Activated B cell treated with CpG ODN at 0.5 μM for 24 hours (primary cell): ENCODE data around the gene C14orf93. TPM values are rescaled to one million over a fixed set of nuclear protein-coding genes. Genes with fewer than 3 reads are reported as not detected.
"Not testable (repeated sequence)": the region's sequence is repeated elsewhere in the genome, so short reads cannot be mapped to it uniquely, and the experiment has no call there.

ENCODE experiments used
- ATAC-seq: fragments of 200-7000 bp; cut with Tn5 transposase; one replicate; pipeline ENCODE4 v1.10.0; 2021; ENCODE audit warnings: low read depth, mild to moderate bottlenecking, moderate library complexity
- CTCF ChIA-PET: fragments of 350-600 bp; sonication (Branson Sonifier 250); formaldehyde crosslinking; loops from one replicate; lab custom pipeline; 2021; ENCODE audit warnings: antibody characterized with exemption; lab: Charles Lee
- POLR2A ChIA-PET: fragments of 350-600 bp; sonication (Branson Sonifier 250); formaldehyde crosslinking; loops from one replicate; lab custom pipeline; 2021; ENCODE audit warnings: antibody characterized with exemption; lab: Charles Lee
- DNase-seq: peaks from one replicate; pipeline ENCODE4 v3.0.0; 2022
- H3K27ac Mint-ChIP-seq: one replicate; pipeline ENCODE4 v1.8.0; 2020; ENCODE audit warnings: mixed read lengths
- H3K27me3 Mint-ChIP-seq: one replicate; pipeline ENCODE4 v1.8.0; 2021; ENCODE audit warnings: mixed read lengths
- H3K36me3 Mint-ChIP-seq: one replicate; pipeline ENCODE4 v1.8.0; 2021; ENCODE audit warnings: low read depth, mixed read lengths
- H3K4me1 Mint-ChIP-seq: one replicate; pipeline ENCODE4 v1.8.0; 2021; ENCODE audit warnings: mixed read lengths
- H3K4me3 Mint-ChIP-seq: one replicate; pipeline ENCODE4 v1.8.0; 2020; ENCODE audit warnings: mild to moderate bottlenecking, mixed read lengths
- H3K9me3 Mint-ChIP-seq: one replicate; pipeline ENCODE4 v1.8.0; 2020; ENCODE audit warnings: mixed read lengths
- intact Hi-C: fragments of 100-400 bp; cut with micrococcal nuclease; formaldehyde crosslinking; loops from one replicate; pipeline ENCODE4 v1.15.1; 2024
- total RNA-seq: library from RNA; stranded (reverse); gene quantifications from 2 replicates; pipeline ENCODE4 v1.2.3, GENCODE V29; 2022
- TF ChIP-seq, protein P1 (sequence below): fragments of 200-600 bp; IDR thresholded peaks from one replicate; pipeline ENCODE4 v1.8.0; 2022; ENCODE audit warnings: antibody characterized with exemption, mild to moderate bottlenecking

Gene C14orf93
- total RNA-seq, 1 donor from 2014 or later: 13.5 TPM

- peaks cover 3% of the 10 kb centered on the region for H3K4me1 Mint-ChIP-seq
- H3K27me3 Mint-ChIP-seq: no peaks in the 10 kb centered on the region
- no peaks in the 10 kb centered on the region for H3K9me3 Mint-ChIP-seq
- intact Hi-C loops: no loop called here
- no peak overlapping the region for H3K27ac Mint-ChIP-seq
- no peak for DNase-seq
- no peaks in the 10 kb centered on the region for H3K36me3 Mint-ChIP-seq
- TF ChIP-seq, protein P1, sequence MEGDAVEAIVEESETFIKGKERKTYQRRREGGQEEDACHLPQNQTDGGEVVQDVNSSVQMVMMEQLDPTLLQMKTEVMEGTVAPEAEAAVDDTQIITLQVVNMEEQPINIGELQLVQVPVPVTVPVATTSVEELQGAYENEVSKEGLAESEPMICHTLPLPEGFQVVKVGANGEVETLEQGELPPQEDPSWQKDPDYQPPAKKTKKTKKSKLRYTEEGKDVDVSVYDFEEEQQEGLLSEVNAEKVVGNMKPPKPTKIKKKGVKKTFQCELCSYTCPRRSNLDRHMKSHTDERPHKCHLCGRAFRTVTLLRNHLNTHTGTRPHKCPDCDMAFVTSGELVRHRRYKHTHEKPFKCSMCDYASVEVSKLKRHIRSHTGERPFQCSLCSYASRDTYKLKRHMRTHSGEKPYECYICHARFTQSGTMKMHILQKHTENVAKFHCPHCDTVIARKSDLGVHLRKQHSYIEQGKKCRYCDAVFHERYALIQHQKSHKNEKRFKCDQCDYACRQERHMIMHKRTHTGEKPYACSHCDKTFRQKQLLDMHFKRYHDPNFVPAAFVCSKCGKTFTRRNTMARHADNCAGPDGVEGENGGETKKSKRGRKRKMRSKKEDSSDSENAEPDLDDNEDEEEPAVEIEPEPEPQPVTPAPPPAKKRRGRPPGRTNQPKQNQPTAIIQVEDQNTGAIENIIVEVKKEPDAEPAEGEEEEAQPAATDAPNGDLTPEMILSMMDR: no peak
- no peak for ATAC-seq
- CTCF ChIA-PET: interaction anchor here (1.0 to 3.9 kb wide), 3 partner anchors 10 to 104 kb away, joined by 3 to 14 read pairs (median 7); no protein-coding TSS in a partner anchor
- POLR2A ChIA-PET: no interaction called here
- H3K4me3 Mint-ChIP-seq: no peak overlapping the region
These were observed 47.8 kb downstream of the C14orf93 start for GRCh38 chr14:22962061-22962676.

DNA sequence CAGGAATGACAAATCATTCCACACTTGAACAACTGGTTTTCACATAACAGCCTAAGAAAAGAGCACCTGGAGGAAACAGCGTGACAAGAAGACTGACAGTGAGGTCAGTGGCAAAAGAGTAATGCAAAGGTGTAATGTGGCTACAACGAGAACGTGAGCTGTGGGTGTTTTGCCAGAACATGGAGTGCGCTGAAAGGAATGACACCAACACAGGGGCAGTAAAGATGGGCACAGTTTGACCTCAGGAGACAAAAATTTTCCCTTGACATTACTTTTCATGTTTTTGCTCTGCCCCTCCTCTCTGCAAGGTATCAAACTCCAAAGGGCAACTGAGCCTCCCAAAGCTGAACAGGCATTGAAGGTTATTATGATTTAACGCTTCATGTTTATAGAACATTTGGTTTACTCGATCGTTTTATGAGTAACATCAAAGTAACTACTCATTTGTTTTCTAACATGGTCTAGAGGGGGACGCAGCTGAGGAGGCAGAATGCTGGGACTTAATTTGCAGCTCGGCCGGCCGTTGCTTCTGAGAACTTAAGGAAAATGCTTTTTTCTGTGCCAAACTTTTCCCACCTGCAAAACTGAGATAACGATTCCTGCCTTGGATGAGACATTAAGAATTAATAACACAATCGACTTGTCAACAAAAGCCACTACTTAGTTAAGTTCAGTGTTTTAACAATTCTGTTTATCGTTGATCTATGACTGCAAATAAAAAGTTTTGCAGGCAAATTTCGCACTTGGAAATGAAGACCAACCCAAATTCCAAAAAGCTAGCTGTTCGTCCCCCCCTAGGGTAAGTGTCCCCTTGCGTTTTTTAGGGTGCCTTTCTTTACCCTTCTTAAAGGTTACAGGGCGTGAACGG, 54.0 kb downstream of the C14orf93 start:
- H3K27ac Mint-ChIP-seq: peak overlapping the region; percentile 86
- peaks cover 13% of the 10 kb centered on the region for H3K4me1 Mint-ChIP-seq
- no peaks in the 10 kb centered on the region for H3K9me3 Mint-ChIP-seq
- ATAC-seq (no peak), DNase-seq (no peak)
- POLR2A ChIA-PET: interaction anchor here (0.7 to 2.9 kb wide), 12 partner anchors 9 to 345 kb away, joined by 3 to 30 read pairs (median 5); partner anchors contain the start of genes AJUBA, CDH24, LRP10 and PRMT5
- peak overlapping the region; percentile 90 for H3K4me3 Mint-ChIP-seq
- H3K27me3 Mint-ChIP-seq: no peaks in the 10 kb centered on the region
- intact Hi-C loops: loop anchor here (2.0 kb wide), 1 partner anchor 79 kb away; the partner anchor contains the start of gene PSMB5
- peaks cover 13% of the 10 kb centered on the region for H3K36me3 Mint-ChIP-seq
- TF ChIP-seq, protein P1: no peak
- CTCF ChIA-PET: interaction anchor here (0.8 to 2.4 kb wide), 12 partner anchors 10 to 113 kb away, joined by 3 to 12 read pairs (median 4); partner anchors contain the start of genes CDH24 and PRMT5

GRCh38 chr14:22952418-22952817, 57.5 kb downstream of the C14orf93 start:
- no peak for DNase-seq
- H3K4me3 Mint-ChIP-seq: no peak overlapping the region
- no peaks in the 10 kb centered on the region for H3K27me3 Mint-ChIP-seq
- intact Hi-C loops: no loop called here
- no peak overlapping the region for H3K27ac Mint-ChIP-seq
- CTCF ChIA-PET: no interaction called here
- no peaks in the 10 kb centered on the region for H3K9me3 Mint-ChIP-seq
- ATAC-seq: no peak
- POLR2A ChIA-PET: no interaction called here
- peaks cover 11% of the 10 kb centered on the region for H3K4me1 Mint-ChIP-seq
- H3K36me3 Mint-ChIP-seq: peaks cover 29% of the 10 kb centered on the region
- TF ChIP-seq, protein P1: no peak

DNA sequence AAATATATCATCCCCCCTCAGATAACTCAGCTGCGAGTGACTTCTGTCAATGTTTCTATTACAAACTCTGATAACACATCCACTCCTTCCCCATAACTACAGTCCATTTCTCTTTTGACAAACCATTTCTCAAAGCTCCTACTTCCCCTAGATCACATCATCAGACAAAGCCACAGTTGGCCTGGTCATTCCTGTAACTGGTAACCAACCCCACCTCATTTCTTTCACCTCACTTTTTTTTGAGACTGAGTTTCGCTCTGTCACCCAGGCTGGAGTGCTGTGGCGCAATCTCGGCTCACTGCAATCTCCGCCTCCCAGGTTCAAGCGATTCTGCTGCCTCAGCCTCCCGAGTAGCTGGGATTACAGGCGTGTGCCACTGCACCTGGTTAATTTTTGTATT, 58.1 kb downstream of the C14orf93 start:
- Mint-ChIP-seq H3K4me1 (peaks cover 10% of the 10 kb centered on the region), H3K36me3 (peaks cover 35% of the 10 kb centered on the region)
- DNase-seq, ATAC-seq, H3K27me3 Mint-ChIP-seq, H3K27ac Mint-ChIP-seq, H3K4me3 Mint-ChIP-seq, CTCF ChIA-PET, intact Hi-C loops, POLR2A ChIA-PET, H3K9me3 Mint-ChIP-seq: not testable (repeated sequence)

- peaks cover 44% of the 10 kb centered on the region for H3K36me3 Mint-ChIP-seq
- no peak for DNase-seq
- no peaks in the 10 kb centered on the region for H3K4me1 Mint-ChIP-seq
- ChIA-PET POLR2A (interaction anchor here (1.2 to 1.7 kb wide), 3 partner anchors 10 to 11 kb away, joined by 4 to 19 read pairs (median 5); partner anchors contain the start of gene HAUS4), CTCF (interaction anchor here (1.6 kb wide), 1 partner anchor 11 kb away, joined by 3 read pairs; the partner anchor contains the start of gene HAUS4)
- intact Hi-C loops: no loop called here
- no peak overlapping the region for H3K4me3 Mint-ChIP-seq
- H3K27ac Mint-ChIP-seq: no peak overlapping the region
- H3K27me3 Mint-ChIP-seq: no peaks in the 10 kb centered on the region
- no peak for ATAC-seq
- TF ChIP-seq, protein P1: no peak
- H3K9me3 Mint-ChIP-seq: no peaks in the 10 kb centered on the region
These were observed 64.3 kb downstream of the C14orf93 start for GRCh38 chr14:22945642-22946041.
